ENCODE results near the gene DNAJB5.
"Not testable (repeated sequence)": the region's sequence is repeated elsewhere in the genome, so short reads cannot be mapped to it uniquely, and the experiment has no call there.

DNAJB5 gene

DNA sequence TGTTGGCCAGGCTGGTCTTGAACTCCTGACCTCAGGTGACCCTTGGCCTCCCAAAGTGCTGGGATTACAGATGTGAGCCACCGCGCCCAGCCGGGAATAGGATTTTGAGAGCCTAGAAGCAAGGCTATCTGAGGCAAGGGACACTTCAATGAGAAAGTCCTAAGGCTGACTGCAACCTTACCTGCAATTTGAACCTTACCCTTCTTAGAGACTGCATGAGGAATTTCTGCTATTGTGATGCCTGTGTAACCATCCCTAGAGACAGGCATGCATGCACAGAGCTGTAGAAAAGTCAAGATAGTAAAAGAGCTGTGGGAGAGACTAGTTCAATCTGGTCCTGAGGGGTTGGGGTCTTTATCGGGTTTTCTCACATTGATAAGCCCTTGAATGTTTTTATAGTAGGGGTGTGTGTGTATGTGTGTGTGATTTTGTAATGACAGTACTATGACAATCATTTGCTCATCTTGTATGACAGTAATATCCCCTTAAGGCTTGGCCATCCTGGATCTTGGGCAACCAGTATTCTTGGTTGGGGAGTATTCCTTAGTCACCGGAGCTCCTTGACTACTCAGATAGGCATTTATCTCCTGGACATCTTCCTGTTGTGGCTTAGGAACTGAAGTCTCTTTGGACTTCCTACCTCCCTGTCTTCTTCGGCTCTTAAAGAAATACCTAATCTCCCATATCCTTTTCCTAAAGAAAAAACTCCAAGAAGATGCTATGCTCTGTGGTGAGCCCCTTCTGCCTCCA, 11.2 kb downstream of the DNAJB5 start:
- no peak for TF ChIP-seq POLR2A (IDR thresholded peaks at IDR 0.05; ENCODE audit: low read depth, low read length)
- FAIRE-seq (no peak), DNase-seq (ENCODE audit: insufficient read length, low spot score) (no peak)

DNA sequence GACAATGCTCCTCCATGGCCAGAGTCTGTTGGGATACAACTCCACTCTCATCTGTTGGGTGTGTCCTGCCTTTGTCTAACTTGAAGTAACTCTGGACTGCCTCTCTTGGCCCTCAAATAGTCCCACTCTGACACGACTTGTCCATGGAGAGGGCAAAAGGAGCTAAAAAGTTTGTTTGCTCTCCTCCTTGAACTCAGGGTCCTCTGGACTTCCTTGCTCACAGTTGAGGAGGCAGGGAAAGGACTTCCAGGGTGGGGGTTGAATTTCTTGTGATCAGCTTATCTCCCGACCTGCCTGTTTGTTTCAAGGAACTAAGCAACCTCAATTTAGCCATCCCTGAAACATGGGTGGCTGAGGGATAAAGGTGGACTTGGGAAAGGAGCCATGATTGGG, 11.7 kb downstream of the DNAJB5 start:
- FAIRE-seq (no peak), DNase-seq (ENCODE audit: insufficient read length, low spot score) (no peak)
- no peak for TF ChIP-seq POLR2A (IDR thresholded peaks at IDR 0.05; ENCODE audit: low read depth, low read length)

DNA sequence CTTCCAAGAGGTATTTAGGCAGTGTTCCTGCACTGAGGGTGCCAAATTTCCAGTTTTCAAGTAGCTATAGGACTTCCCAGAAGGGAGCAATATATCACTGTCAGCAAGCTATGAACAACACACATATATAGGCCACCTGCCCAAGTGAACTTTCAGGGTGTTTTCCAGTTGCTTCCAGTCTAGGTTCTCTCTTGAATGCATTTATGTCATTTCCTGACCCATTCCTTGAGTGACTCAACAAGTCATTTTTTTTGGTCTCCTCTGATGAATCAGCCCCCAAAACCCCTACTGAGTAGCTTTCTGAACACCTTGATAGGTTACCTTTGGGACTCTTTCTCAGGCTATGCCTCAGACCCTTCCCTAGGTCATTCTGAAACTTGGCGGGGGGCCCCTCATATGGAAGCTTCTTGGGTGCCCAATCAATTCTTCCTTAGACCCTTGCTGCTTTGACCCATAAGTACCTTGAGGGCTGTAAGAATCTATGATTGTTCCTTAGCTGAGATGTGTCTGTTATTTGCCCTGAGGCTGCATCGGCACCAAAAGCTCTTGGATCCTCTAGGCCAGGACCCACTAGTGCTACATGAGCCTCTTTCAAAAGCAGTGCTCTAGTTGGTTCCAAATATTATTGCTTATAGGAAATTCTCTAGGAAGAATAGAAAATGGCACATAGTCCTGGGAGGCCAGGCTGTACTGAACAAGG, 12.4 kb downstream of the DNAJB5 start:
- TF ChIP-seq POLR2A (IDR thresholded peaks at IDR 0.05; ENCODE audit: low read depth, low read length): no peak
- no peak for FAIRE-seq
- DNase-seq (ENCODE audit: insufficient read length, low spot score): no peak

DNA sequence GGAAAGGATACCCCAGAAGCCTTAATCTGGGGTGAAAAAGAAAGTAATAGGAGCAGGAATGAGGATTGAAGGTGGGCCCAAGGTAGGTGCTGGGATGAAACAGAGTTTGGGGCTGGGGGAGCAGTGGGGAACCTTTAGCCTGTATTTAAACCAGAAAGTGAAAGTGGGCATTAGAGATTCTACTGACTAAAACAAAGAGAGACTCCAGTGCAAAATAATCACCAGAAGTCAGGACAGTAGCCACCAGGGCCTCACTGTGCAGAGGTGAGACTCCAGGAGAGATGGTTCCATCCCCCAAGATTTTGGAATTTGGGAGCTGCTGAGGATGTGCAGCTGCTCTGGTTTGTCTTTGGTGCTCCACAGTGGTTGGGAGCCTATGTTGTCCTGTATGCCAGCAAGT, 13.1 kb downstream of the DNAJB5 start:
- TF ChIP-seq POLR2A (IDR thresholded peaks at IDR 0.05; ENCODE audit: low read depth, low read length): no peak
- DNase-seq (ENCODE audit: insufficient read length, low spot score) (no peak), FAIRE-seq (no peak)

DNA sequence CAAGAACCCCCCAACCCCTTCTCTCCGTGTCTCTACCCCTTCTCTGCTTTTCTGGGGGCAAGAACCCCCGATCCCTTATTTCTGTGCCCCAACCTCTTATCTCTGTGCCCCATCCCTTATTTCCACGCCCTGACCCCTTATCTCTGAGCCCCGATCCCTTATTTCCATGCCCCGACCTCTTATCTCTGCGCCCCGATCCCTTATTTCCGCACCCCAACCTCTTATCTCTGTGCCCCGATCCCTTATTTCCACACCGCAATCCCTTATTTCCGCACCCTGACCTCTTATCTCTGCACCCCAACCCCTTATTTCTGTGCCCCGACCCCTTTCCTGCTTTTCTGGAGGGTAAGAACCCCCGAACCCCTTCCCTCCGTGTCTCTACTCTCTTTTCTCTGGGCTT, 14.8 kb downstream of the DNAJB5 start:
- FAIRE-seq; DNase-seq (ENCODE audit: insufficient read length, low spot score): not testable (repeated sequence)

DNA sequence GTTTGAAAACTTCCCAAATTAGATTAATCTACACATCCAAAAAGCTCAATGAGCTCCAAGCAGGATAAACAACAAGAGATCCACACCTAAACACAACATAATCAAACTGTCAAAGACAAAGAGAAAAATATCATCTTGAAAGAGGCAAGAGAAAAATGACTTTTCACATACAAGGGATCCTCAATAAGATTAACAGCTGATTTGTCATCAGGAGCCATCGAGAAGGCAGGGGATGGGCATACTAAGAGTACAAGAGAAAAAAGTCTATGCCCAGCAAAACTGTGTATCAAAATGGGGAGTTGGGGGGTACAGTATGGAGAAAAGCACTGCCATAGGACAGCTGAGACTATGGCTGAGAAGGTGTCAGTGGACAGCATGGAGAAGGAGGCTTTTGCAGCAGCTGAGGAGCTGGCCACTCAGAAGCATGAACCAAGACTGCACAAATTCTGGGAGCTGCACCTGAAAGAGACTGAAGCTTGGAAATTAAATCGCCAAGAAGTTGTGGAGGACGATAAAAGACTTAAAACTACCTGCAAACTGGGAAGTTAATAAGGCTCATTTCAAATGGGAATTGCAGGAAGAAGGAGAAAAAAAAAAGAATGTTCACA, 20.9 kb downstream of the DNAJB5 start:
- FAIRE-seq (no peak), DNase-seq (ENCODE audit: insufficient read length, low spot score) (no peak)
- TF ChIP-seq POLR2A (IDR thresholded peaks at IDR 0.05; ENCODE audit: low read depth, low read length): no peak

DNA sequence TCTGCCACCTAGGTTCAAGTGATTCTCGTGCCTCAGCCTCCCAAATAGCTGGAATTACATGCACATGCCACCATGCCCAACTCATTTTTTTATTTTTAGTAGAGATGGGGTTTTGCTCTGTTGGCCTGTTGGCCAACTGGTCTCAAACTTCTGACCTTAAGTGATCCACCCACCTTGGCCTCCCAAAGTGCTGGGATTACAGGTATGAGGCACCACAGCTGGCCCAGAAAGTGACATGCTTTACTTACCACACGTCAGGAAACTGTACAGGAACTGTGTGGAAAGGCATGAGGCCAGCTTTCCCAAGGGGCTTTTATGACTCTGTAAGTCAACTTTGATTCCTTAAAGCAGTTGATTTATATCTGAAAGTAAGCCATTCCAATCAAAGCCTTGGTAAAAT, 25.0 kb downstream of the DNAJB5 start:
- DNase-seq (ENCODE audit: insufficient read length, low spot score) (no peak), FAIRE-seq (no peak)
- TF ChIP-seq POLR2A (IDR thresholded peaks at IDR 0.05; ENCODE audit: low read depth, low read length): no peak

DNA sequence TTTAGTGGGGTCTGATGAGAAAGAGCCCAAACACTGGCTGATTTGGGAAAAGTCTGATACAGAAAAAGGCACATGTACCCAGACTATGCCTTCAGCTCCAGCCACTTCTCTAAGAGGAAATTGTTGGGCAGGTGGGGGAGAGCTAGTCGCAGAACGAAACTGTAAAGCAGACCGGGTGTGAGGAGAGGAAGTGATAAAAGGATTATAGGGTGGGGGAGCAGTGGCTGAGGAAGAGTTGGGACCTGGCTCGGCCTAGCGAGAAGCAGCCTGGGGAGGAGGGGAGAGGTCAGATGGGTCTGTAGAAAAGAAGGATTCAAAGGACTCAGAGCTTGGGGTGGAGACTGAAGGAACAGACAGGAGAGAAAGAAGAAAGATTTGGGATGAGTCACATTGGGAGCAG, 33.9 kb downstream of the DNAJB5 start:
- not testable (repeated sequence) for DNase-seq (ENCODE audit: insufficient read length, low spot score); FAIRE-seq

DNA sequence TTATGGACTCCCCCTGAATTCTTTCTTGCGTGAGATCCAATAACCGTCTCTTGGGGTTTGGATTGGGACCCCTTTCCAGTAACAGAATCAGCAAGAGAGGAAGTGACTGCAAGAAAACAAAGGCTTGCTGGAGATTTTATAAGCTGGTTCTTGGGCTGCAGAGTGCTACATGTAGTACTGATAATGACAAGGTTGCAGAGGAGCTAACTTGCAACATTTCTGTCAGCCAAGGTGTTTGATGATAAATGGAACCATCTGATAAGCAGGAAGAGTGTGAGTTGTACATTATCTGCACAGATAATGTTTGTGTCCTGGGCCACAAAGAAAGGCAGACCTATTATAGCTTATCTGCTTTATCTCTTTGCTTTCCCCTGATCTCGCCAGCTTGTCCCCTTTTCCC, 37.1 kb downstream of the DNAJB5 start:
- DNase-seq (ENCODE audit: insufficient read length, low spot score) (no peak), FAIRE-seq (no peak)
- TF ChIP-seq POLR2A (IDR thresholded peaks at IDR 0.05; ENCODE audit: low read depth, low read length): no peak

DNA sequence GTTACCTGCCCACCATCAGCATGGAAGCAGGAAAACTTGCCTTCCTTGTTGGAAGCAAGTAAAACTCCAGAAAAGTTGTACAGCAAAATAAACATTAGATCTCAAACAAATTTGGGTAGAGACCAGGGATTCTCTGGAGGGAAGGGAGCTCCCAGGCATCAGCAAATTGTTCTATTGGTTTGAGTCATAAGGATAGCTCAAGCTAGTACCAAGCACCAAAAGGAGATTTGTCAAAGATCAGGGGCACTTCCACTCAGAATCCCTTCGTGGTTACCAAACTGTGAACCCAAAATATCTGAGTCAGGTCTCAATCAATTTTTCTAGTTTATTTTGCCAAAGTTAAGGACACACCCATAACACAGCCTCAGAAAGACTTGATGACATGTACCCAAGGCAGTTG, 37.8 kb downstream of the DNAJB5 start:
- DNase-seq (ENCODE audit: insufficient read length, low spot score) (no peak), FAIRE-seq (no peak)
- no peak for TF ChIP-seq POLR2A (IDR thresholded peaks at IDR 0.05; ENCODE audit: low read depth, low read length)

DNA sequence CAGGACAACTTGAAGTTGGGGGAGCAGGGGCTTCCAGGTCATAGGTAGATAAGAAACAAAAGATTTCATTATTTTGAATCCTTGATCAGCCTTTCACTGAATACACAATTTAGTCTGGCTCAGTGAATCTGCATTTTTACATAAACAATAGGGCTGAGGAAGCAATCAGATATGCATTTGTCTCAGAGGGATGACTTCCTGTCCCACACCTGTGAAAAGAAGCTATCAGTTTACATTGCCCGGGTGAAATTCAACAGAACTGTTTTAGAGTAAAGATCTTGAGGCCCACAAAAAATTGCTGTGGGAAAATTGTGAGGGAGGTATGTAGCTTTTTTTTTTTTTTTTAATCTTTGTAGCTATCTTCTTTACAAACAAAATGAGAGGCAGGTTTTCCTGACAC, 38.3 kb downstream of the DNAJB5 start:
- no peak for DNase-seq (ENCODE audit: insufficient read length, low spot score)

DNA sequence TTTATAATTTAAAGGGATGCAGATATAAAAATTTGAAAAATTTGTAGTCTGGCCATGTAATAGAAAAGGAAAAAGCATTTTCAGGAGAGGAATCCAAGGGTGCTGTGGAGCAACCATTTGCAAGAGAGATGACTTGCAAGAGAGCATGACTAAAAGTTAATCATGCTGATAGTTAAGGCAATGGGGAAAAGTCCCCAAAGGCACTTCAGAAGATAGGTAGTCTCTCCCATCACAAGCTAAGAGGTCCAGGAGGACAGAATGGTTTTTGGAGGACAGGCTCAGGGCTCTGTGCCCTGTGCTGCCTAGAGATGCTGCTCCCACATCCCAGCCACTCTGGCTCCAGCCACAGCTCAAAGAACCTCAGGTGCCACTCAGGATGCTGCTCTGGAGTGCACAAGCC, 38.8 kb downstream of the DNAJB5 start:
- TF ChIP-seq POLR2A (IDR thresholded peaks at IDR 0.05; ENCODE audit: low read depth, low read length): no peak
- DNase-seq (ENCODE audit: insufficient read length, low spot score): no peak
- no peak for FAIRE-seq

More for the DNA sequence above, 38.3 kb downstream of the DNAJB5 start:
- FAIRE-seq: no peak
- TF ChIP-seq POLR2A (IDR thresholded peaks at IDR 0.05; ENCODE audit: low read depth, low read length): no peak

DNA sequence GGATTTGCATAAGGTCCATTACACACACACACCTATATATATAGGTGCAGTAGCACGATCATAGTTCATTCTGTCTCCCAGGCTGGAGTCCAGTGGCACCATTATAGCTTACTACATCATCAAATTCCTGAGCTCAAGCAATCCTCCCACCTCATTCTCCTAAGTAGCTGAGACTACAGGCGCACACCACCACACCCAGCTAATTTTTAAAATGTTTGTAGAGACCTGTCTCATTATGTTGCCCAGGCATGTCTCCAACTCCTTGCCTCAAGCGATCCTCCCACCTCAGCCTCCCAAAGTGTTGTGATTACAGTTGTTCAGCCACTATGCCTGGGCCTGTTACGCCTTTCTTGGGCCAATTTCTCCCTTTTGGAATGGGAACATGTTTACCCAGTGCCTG, 39.7 kb downstream of the DNAJB5 start:
- no peak for FAIRE-seq
- no peak for TF ChIP-seq POLR2A (IDR thresholded peaks at IDR 0.05; ENCODE audit: low read depth, low read length)
- DNase-seq (ENCODE audit: insufficient read length, low spot score): no peak

DNA sequence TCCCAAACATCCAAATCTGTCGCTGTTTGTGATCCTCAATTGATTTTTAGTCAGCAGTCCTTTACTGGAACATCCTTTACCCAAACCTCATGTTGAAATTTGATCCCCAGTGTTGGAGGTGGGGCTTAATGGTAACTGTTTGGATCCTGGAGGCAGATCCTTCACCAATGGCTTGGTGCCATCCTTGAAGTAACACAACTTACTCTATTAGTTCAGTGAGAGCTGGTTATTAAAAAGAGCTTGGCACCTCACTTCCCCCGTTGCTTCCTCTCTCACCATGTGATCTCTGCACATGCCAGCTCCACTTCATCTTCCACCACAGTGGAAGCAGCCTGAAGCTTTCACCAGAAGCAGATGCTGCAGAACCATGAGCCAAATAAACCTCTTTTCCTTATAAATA, 40.3 kb downstream of the DNAJB5 start:
- DNase-seq (ENCODE audit: insufficient read length, low spot score): no peak
- no peak for FAIRE-seq
- no peak for TF ChIP-seq POLR2A (IDR thresholded peaks at IDR 0.05; ENCODE audit: low read depth, low read length)

DNA sequence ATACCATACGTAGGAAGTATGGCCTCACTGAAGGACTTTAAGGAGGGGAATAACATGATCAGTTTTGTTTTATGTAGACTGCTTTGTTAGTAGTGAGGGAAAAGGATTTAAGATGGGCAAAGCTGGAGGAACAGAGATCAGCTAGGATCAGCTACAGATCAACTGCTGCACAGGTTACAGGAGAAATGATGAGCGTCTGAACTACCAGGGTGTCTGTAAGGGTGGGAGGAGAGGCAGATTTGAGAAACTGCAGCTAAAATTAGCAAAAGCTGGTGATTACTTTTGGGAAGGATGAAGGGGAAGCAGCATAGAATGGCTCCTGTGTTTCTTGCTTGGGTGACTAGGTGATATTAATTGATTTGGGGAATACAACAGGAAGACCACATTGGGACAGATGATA, 43.6 kb downstream of the DNAJB5 start:
- FAIRE-seq (no peak), DNase-seq (ENCODE audit: insufficient read length, low spot score) (no peak)
- no peak for TF ChIP-seq POLR2A (IDR thresholded peaks at IDR 0.05; ENCODE audit: low read depth, low read length)

Measured in H54 (cell line).